Measurements from ENCODE around the gene POR.
"Not testable (repeated sequence)": the region's sequence is repeated elsewhere in the genome, so short reads cannot be mapped to it uniquely, and the experiment has no call there.

POR gene

DNA sequence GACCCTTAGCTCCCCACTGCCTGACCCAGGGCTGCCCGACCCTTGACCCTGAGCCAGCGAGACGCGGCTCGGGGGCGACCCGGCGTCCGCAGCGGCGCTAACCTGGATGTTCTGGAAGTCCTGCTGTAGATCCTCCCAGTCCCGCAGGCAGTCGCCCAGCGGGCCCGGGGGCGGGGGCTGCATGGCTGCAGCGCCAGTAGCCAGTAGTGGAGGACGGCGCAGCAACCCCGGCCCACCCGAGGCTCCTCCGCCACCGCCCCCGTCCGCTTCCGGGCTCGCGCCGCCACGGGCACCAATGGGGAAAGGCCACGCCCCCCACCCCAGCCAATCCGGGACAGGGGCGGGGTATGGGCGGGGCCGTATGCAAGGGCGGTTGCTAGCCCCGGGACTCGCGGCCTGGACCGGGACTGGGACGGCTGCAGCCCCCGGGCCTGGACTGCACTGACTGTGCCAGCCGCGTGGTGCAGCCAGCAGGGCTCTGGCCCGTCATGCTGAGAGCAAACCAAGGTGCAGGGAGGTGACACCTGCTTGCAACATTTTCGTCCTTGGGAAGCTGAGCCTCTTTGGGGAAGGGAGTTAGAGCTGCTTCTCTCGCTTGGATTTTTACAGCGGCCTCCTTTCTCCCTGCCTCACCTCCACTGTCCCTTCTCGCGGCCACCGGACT is 79.6 kb downstream of the POR start, which contains the start of gene TMEM120A:
Gene TMEM120A, minus strand, starts transcription at position 208 of the 664 bp plus-strand sequence. Its CDS starts 25 bp downstream, at position 183.
- peak; percentile 89 for DNase-seq

GRCh38 chr7:75995052-75995471 is 80.1 kb downstream of the POR start:
- DNase-seq = no peak

GRCh38 chr7:75995996-75996395 is 81.0 kb downstream of the POR start:
- no peak for DNase-seq

DNA sequence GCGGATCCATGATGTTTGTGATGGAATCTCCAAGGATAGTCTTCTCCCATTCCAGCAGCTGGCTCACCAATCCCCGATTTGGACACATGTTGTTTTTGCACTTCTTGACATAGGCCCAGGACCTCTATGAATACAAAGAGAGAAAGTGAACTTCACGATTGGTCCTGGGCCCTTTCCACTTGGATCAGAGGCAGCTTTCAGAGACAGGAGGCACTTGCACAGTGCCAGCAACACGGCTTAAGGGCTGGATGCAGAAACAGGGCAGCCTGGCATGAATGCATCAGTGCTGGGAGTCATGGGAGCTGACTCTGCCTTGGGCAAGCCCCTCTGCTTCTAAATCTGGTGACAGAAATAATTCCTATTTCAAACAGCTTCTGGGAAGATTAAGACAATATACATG is 81.5 kb downstream of the POR start:
- no peak for DNase-seq

GRCh38 chr7:75998038-75998437 is 83.1 kb downstream of the POR start:
- DNase-seq = no peak

DNA sequence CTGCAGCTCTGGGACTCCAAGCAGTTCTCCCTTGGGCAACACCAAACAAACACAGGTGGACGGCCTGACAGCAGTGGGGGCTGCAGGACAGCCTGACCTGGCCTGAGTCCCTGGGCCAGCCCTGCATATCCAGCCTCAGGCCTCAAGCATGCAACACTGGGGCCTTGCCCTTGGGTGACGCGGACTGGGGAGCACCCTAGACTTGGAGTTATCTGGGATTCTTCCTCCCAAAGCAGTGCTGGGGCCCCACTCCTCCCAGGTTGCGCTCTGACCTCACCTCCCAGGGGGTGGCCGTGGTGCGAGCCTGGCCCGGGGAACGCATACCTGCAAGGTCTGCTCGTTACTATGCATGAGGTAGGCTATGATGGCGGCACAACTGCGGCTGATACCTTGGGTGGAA is 85.6 kb downstream of the POR start:
- no peak for DNase-seq

DNA sequence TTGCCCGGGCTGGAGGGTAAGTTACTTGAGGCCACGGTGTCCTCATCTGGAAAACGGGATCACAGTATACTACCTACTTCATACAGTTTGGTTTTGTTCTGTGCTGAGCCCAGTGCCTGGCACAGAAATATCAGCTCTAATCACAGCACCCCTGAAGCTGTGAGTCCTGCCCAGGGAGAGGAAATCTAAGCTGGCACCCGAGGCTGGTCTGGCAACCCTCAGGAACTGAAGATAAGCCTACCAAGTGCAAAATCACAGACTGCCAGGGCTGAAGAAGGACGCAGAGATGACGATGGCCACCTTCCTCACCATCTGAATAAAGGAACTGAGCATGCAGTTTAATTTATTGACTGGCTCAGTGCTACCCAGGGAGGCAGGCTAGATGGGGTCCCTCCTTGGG is 87.2 kb downstream of the POR start:
- no peak for DNase-seq

DNA sequence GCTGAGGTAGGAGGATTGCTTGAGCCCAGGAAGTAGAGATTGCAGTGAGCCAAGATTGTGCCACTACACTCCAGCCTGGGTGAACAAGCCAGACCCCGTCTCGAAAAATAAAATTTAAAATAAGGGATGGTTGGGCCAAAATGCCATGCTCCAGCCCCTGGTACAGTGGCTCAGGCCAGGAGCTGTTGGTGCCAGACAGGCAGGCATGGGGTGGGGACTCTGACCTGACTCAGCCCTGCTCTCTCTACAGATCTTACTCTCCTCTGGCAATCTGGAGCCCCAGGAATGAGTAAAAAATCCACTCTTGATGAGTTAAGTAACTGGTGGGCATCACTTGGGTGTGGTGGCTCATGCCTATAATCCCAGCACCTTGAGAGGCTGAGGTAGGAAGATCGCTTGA is 87.9 kb downstream of the POR start:
- DNase-seq = no peak

DNA sequence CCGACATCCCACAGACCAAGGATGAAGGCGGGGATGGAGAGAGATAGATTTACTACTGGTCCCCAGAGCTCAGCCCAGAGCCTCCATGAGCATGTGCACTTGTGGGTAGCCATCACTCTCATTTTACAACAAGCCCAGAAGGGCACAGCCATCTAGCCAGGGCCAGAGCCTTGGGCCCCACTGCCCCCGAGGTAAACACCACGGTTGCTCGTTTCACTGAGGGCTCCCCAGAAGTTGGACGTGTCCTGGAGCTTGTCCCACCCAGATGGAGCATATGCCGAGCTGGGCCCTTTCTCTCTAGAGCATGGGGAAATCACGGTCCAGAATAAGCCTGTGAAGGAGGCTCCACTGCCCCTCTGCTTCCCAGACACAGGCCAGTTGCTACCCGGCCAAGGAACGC is 88.4 kb downstream of the POR start:
- DNase-seq = no peak

DNA sequence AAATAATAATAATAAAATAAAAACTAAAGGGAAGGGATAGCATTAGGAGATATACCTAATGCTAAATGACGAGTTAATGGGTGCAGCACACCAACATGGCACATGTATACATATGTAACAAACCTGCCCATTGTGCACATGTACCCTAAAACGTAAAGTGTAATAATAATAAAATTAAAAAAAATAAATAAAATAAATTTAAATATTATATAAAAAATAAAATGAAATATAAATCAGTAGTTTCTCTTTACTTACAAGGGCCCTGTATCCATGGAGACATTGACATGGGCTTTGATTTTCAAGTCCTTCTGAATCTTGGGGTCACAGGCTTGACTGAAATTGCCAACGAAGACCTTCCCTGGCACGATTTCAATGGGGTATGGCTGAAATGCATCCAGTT is 90.0 kb downstream of the POR start:
- not testable (repeated sequence) for DNase-seq

DNA sequence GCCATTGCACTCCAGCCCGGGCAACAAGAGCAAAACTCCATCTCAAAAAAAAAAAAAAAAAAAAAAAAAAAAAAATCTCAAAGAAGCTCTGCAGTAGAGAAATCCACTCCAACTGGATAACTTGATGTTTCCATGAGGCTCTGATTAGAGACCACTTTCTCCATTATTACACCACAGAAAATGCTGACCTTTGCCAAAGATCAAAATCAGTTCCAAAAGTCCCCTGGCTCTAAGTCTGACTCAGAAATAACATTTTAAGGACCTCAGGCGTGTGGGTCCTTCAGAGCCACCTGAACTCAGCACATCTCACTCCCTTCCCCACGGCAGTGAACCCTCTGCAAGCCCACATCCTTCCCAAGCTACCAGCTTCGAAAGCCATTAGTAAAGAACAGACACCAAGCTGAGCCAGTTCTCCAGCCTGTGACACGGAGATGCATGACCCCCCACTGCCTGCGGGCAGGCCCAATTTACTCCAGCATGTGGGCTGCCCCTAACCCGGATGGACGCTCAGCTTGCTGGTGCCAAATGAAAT is 93.3 kb downstream of the POR start:
- no peak for DNase-seq

DNA sequence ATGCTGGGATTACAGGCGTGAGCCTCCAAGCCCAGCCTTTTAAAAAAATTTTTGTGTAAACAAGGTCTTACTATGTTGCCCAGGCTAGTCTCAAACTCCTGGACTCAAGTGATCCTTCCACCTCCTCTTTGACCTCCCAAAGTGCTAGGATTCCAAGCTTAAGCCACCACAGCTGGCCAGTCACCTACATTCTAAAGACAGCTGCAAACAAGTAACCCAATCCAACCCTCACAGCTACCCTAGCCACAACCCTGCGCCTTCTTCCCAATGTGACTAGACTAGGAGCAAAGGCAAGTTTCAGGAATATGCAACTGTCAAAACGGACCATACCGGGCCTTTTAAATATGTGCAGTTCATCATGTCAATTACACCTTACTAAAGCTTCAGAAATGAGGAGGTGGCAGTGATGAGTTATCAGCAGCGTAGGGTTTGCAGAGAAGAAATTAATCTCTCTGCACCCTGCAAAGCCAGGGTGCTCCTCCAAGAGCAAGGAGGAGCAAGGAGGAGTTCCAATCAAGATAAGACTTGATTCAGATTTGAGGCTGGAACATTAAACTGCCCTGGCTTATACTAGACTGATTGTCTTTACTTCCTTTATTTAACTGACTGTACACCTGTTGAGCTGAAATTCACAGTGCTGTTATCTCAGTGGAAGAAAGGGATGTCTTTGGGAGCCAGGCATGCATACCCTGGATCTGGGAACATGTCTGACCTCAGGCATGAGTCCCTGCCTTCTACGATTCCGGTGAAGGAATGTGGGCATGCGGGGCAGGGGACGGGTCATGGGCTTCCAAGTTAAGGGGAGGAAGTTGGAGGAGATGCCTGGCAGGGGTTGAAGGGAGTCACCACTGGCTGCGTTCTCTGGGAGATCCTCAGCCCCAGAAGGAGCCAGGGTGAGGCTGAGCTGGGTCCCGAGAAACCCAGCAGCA is 95.0 kb downstream of the POR start:
- no peak for DNase-seq

GRCh38 chr7:76011442-76011861 is 96.5 kb downstream of the POR start:
- DNase-seq = no peak

DNA sequence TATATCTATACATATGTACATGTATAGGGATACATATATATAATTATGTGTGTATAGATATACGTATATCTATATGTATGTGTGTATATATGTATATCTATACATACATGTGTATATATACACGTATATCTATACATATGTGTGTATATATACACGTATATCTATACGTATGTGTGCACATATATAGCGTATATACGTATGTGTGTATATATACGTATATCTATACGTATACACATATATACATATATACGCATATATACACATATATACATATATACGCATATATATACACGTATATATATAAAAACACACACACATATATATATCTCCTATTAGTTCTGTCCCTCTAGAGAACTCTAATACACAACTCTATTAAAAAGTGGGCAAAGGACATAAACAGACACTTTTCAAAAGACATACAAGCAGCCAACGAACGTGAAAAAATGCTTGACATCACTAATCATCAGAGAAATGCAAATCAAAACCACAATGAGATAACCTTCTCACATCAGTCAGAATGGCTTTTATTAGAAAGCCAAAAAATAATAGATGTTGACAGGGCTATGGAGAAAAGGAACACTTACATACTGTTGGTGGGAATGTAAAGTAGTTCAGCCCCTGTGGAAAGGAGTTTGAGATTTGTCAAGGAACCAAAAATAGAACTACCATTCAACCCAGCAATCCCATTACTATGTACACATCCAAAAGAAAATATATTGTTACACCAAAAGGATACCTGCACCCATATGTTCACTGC is 101.4 kb downstream of the POR start:
- no peak for DNase-seq

DNA sequence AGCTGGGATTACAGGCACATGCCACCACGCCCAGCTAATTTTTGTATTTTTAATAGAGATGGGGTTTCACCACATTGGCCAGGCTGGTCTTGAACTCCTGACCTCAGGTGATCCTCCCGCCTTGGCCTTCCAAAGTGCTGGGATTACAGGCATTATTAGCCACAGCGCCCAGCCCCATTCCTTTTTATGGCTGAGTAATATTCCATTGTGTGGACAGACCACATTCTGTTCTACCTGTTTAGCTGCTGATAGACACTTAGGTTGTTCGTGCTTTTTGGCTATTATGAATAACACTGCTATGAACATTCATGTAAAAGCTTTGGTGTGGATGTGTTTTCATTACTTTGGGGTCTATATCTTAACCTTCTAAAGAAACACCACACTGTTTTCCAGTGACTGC is 103.6 kb downstream of the POR start:
- DNase-seq = not testable (repeated sequence)

- DNase-seq = peak; percentile 53
These were observed 105.2 kb downstream of the POR start for GRCh38 chr7:76020031-76020714.

DNA sequence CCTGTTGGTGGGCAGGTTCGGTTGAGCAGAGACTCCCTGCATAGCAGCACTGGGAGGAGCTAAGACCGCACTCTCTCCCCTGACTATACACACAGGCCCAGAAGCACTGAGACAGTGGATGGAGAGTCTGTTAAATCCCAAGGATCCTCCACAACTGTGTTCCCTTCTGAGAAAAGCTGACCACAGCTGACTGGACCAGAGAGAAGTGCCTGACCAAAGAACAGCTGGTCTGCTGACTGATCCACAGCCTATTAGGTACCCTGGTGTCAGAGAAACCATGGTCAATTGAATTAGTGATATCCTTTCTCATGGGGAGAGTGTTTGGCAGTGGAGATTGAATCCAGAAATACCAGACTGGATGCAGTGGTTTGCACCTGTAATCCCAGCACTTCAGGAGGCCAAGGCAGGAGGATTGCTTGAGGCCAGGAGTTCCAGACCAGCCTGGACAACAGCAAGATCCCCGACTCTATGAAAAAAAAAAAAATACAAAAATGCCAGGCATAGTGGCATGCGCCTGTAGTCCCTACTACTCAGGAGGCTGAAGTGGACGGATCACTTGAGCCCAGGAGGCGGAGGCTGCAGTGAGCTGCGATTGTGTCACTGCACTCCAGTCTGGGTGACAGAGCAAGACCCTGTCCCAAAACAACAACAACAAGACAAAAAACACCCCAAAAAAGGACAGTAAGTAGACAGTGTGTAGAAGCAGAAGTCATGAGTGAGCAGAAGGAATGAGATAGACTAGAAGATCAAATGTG is 107.2 kb downstream of the POR start:
- no peak for DNase-seq

- DNase-seq = peak; percentile 16
These were observed 108.0 kb downstream of the POR start for GRCh38 chr7:76023002-76023401.

- DNase-seq = not testable (repeated sequence)
These were observed 114.7 kb downstream of the POR start for GRCh38 chr7:76029682-76030081.

DNA sequence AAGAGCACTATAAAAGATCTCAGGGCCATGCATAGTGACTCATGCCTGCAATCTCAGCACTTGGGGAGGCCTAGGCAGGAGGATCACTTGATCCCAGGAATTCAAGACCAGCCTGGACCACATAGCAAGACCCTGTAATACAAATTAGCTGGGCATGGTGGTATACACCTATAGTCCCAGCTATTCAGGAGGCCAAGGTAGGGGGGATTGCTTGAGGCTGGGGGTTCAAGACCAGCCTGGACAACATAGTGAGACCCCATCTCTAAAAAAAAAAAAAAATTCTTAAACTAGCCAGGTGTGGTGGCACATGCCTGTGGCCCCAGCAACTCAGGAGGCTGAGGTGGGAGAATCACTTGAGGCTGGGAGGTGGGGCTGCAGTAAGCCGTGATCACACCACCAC is 117.0 kb downstream of the POR start:
- DNase-seq = no peak
